GM23248 (cell line): ENCODE results near the gene ENTPD8.

Source experiments
- EZH2 ChIP-seq: fragments of 200-600 bp; sonication (generic); IDR thresholded peaks from 2 replicates; pipeline ENCODE4 v1.6.1; 2018; ENCODE audit warnings: antibody characterized with exemption, mild to moderate bottlenecking; ENCODE audit not compliant: insufficient read depth, poor library complexity, severe bottlenecking
- EZH2phosphoT487 ChIP-seq: fragments of 200-600 bp; sonication (generic); IDR thresholded peaks from 2 replicates; pipeline ENCODE4 v1.6.1; 2018; ENCODE audit warnings: antibody characterized with exemption, moderate library complexity, mild to moderate bottlenecking, low read depth; ENCODE audit not compliant: insufficient read depth

GRCh38 chr9:137402746-137403145, 38.4 kb downstream of the ENTPD8 start:
- TF ChIP-seq EZH2 (no peak), EZH2phosphoT487 (no peak)
